ENCODE results near the gene ATXN1.
"Not testable (repeated sequence)": the region's sequence is repeated elsewhere in the genome, so short reads cannot be mapped to it uniquely, and the experiment has no call there.

ATXN1 gene

GRCh38 chr6:16396497-16397319 is 364.6 kb downstream of the ATXN1 start:
- DNase-seq (ENCODE audit: extremely low read depth, low read depth) = no peak
- TF ChIP-seq, protein P1, sequence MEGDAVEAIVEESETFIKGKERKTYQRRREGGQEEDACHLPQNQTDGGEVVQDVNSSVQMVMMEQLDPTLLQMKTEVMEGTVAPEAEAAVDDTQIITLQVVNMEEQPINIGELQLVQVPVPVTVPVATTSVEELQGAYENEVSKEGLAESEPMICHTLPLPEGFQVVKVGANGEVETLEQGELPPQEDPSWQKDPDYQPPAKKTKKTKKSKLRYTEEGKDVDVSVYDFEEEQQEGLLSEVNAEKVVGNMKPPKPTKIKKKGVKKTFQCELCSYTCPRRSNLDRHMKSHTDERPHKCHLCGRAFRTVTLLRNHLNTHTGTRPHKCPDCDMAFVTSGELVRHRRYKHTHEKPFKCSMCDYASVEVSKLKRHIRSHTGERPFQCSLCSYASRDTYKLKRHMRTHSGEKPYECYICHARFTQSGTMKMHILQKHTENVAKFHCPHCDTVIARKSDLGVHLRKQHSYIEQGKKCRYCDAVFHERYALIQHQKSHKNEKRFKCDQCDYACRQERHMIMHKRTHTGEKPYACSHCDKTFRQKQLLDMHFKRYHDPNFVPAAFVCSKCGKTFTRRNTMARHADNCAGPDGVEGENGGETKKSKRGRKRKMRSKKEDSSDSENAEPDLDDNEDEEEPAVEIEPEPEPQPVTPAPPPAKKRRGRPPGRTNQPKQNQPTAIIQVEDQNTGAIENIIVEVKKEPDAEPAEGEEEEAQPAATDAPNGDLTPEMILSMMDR (IDR thresholded peaks at IDR 0.05; ENCODE audit: low read depth, low read length, missing control alignments) = no peak
- no peak overlapping the region for H3K4me3 ChIP-seq (replicated peaks; ENCODE audit: low read depth, low read length)

GRCh38 chr6:16394632-16395031 is 366.6 kb downstream of the ATXN1 start:
- TF ChIP-seq, protein P1 (IDR thresholded peaks at IDR 0.05; ENCODE audit: low read depth, low read length, missing control alignments) = no peak
- DNase-seq (ENCODE audit: extremely low read depth, low read depth) = no peak
- H3K4me3 ChIP-seq (replicated peaks; ENCODE audit: low read depth, low read length) = no peak overlapping the region

DNA sequence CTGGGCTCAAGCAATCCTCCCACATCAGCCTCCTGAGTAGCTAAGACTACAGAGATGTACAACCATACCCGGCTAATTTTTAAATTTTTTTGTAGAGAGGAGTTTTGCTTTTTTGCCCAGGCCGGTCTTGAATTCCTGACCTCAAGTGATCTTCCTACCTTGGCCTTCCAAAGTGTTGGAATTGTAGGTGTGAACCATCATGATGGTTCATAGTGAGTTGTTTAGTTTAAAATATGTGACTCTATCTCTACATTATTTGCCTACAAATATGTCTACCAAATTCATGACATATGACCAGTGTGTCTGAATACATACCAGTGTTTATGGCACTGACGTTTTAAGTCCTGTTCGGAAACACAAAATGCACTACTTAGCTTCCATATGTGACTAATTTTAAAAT is 367.9 kb downstream of the ATXN1 start:
- no peak for DNase-seq (ENCODE audit: extremely low read depth, low read depth)
- H3K4me3 ChIP-seq (replicated peaks; ENCODE audit: low read depth, low read length) = no peak overlapping the region
- TF ChIP-seq, protein P1 (IDR thresholded peaks at IDR 0.05; ENCODE audit: low read depth, low read length, missing control alignments) = no peak

DNA sequence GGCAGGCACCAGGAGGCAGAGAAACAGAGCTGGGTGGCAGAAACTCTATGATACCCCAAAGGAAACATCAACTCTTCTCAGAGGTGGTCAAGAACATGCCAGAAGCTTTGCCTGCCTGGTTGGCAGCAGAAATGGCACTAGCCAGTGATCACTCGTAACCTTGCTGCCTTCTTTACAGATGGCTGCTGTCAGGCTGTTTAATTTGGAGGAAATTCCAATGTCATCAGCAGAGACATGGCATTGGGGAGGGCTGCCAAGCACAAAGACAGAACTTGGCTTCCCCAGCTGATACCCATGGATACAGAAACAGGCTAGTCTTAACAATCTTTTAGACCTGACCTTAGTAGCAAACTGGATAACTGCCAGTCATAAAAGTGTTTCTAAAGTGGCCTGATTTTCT is 369.2 kb downstream of the ATXN1 start:
- DNase-seq (ENCODE audit: extremely low read depth, low read depth) = no peak
- TF ChIP-seq, protein P1 (IDR thresholded peaks at IDR 0.05; ENCODE audit: low read depth, low read length, missing control alignments) = no peak
- H3K4me3 ChIP-seq (replicated peaks; ENCODE audit: low read depth, low read length) = no peak overlapping the region

DNA sequence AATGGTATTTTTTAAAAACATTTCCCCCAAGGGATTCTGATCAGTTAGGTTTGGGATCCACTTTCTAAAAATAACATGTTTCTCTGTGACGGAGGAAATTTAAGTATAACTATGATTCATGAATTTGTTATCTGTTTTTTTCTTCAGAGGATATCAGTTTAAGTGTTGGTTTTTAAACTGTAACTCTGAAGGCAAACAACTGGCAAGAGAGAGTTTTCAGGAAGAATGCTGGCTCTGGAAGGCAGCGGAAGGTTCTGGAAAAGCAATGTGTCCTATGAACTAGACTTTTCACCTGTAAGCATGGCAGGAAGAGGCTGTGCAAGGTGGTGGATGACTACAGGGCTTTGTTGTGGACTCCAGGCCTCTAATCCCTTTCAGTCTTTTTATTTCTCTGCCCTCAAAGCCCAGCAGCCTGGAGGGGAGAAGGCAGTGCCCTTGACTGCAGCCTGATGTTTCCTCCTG is 369.8 kb downstream of the ATXN1 start:
- H3K4me3 ChIP-seq (replicated peaks; ENCODE audit: low read depth, low read length) = no peak overlapping the region
- no peak for DNase-seq (ENCODE audit: extremely low read depth, low read depth)
- TF ChIP-seq, protein P1 (IDR thresholded peaks at IDR 0.05; ENCODE audit: low read depth, low read length, missing control alignments) = no peak

- DNase-seq (ENCODE audit: extremely low read depth, low read depth); H3K4me3 ChIP-seq (replicated peaks; ENCODE audit: low read depth, low read length): not testable (repeated sequence)
Observed at GRCh38 chr6:16390909-16391450, 370.3 kb downstream of the ATXN1 start.

- DNase-seq (ENCODE audit: extremely low read depth, low read depth) = no peak
- H3K4me3 ChIP-seq (replicated peaks; ENCODE audit: low read depth, low read length) = no peak overlapping the region
- TF ChIP-seq, protein P1 (IDR thresholded peaks at IDR 0.05; ENCODE audit: low read depth, low read length, missing control alignments) = no peak
Observed at GRCh38 chr6:16389642-16390041, 371.6 kb downstream of the ATXN1 start.

All from HFF-Myc (cell line).